ENCODE measurements around the gene APOBEC3C. TPM values are rescaled to one million over a fixed set of nuclear protein-coding genes. Genes with fewer than 3 reads are reported as not detected.

Gene APOBEC3C
- 16.5 and 18.6 TPM in 2 replicates for total RNA-seq

DNA sequence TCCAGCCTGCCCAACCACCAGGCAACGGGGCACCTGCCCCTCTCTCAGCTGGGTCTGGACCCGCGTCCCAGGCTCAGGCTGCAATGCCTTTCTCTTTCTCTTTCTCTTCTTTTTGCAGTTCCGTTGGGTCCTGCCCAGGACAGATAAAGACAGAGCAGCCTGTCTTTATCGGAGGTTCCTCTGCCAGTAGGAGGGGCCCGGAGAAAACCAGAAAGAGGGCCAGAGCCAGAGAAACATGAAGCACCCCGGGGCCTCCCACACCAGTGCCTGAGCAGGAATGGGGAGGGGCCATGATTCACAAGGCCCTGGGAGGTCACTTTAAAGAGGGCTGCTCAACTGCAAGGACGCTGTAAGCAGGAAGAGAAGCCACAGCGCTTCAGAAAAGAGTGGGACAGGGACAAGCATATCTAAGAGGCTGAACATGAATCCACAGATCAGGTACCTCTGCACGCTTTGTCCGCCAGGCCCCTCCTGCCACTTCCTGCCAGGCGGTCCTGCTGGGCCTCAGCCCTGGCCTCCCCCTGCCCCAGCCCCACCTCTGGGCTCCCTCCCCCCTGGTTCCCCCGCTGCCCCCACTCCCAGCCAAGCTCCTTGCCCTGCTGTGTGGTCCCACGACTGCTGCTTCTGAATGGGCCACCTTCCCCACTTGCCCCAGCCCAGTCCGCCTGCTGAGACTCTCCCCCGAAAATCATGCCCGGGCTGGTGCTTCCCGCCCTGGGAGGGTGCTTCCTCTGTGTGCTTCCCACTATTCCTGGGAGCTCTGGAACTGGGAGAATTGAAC lies at the start of gene APOBEC3C:
Gene APOBEC3C, plus strand, starts transcription at position 316 of the 781 bp plus-strand sequence. Its CDS starts 106 bp downstream, at position 422.

DNA sequence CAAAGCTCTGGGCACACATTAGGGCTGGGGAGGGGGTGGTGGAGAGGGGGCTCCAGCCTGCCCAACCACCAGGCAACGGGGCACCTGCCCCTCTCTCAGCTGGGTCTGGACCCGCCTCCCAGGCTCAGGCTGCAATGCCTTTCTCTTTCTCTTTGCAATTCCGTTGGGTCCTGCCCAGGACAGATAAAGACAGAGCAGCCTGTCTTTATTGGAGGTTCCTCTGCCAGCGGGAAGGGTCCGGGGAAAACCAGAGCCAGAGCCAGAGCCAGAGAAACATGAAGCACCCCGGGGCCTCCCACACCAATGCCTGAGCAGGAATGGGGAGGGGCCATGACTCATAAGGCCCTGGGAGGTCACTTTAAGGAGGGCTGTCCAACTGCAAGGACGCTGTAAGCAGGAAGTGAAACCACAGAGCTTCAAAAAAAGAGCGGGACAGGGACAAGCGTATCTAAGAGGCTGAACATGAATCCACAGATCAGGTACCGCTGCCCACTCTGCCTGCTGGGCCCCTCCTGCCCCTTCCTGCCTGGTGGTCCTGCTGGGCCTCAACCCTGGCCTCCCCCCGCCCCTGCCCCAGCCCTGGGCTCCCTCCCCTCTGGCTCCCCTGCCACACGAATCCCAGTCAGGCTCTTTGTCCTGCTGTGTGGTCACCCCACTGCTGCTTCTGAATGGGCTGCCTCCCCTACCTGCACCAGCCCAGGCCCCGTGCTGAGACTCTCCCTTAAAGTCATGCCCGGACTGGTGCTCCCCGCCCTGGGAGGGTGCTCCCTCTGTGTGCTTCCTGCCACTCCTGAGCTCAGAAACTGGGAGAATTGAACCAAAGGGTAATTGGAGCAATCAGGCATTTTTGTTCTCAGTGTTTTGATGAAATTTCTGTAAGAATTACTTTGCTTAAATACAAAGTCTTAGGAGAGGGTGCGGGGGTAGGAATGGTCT lies 31.8 kb upstream of the APOBEC3C start, which contains the start of gene APOBEC3B:
Gene APOBEC3B, plus strand, starts transcription at position 356 of the 936 bp plus-strand sequence. Its CDS starts 107 bp downstream, at position 463.

DNA sequence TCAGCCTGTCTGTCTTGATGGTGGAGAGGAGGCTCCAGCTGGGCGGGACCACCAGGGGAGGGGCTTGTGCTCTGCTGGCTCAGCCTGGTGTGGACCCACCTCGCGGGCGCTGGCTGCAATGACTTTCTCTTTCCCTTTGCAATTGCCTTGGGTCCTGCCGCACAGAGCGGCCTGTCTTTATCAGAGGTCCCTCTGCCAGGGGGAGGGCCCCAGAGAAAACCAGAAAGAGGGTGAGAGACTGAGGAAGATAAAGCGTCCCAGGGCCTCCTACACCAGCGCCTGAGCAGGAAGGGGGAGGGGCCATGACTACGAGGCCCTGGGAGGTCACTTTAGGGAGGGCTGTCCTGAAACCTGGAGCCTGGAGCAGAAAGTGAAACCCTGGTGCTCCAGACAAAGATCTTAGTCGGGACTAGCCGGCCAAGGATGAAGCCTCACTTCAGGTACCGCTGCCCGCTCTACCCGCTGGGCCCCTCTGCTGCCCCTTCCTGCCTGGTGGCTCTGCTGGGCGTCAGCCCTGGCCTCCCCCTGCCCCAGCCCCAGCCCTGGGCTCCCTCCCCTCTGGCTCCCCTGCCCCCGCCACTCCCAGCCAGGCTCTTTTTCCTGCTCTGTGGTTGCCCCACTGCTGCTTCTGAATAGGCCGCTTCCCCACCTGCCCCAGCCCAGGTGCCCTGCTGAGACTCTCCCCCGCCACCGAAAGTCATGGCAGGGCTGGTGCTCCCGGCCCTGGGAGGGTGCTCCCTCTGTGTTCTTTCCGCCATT lies 26.7 kb downstream of the APOBEC3C start, which contains the start of gene APOBEC3F:
Gene APOBEC3F, plus strand, starts transcription at position 327 of the 759 bp plus-strand sequence. Its CDS starts 97 bp downstream, at position 424.

Other genes with a start within 250 kb of the APOBEC3C start
- gene DNAL4, start 220.1 kb upstream of the APOBEC3C start, total RNA-seq: 12.0 and 13.1 TPM in 2 replicates
- 2.6 and 3.0 TPM in 2 replicates for gene NPTXR, start 170.2 kb upstream of the APOBEC3C start, total RNA-seq
- gene CBX6, start 142.0 kb upstream of the APOBEC3C start, total RNA-seq: 65.7 and 71.5 TPM in 2 replicates
- gene APOBEC3A, start 56.6 kb upstream of the APOBEC3C start, total RNA-seq: not detected in 2 replicates
- gene APOBEC3B, start 31.9 kb upstream of the APOBEC3C start, total RNA-seq: 3.1 and 5.1 TPM in 2 replicates
- 1.4 and 2.1 TPM in 2 replicates for gene APOBEC3D, start 6.9 kb downstream of the APOBEC3C start, total RNA-seq
- gene APOBEC3F, start 26.6 kb downstream of the APOBEC3C start, total RNA-seq: 4.1 and 7.8 TPM in 2 replicates
- gene APOBEC3G, start 63.0 kb downstream of the APOBEC3C start, total RNA-seq: 20.0 and 22.2 TPM in 2 replicates
- gene APOBEC3H, start 83.0 kb downstream of the APOBEC3C start, total RNA-seq: not detected in 2 replicates
- 10.7 and 11.9 TPM in 2 replicates for gene CBX7, start 138.4 kb downstream of the APOBEC3C start, total RNA-seq
- 0.32 TPM in 1 of 2 replicates, not detected in the other for gene PDGFB, start 230.7 kb downstream of the APOBEC3C start, total RNA-seq

Measured in articular chondrocyte of knee joint (primary cell).